Measurements from ENCODE around the gene PTPRN2.
"Not testable (repeated sequence)": the region's sequence is repeated elsewhere in the genome, so short reads cannot be mapped to it uniquely, and the experiment has no call there.

Gene PTPRN2

DNA sequence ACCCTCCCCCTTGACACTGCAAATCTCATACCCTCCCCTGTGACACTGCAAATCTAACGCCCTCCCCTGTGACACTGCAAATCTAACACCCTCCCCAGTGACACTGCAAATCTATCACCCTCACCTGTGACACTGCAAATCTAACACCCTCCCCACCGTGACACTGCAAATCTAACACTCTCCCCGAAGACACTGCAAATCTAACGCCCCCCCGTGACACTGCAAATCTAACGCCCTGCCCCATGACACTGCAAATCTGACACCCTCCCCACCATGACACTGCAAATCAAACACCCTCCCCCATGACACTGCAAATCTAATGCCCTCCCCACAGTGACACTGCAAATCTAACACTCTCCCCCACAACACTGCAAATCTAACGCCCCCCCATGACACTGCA is 647.1 kb downstream of the PTPRN2 start:
- Histone ChIP-seq H3K79me2 (no peaks in the 10 kb centered on the region), H3K4me2 (ENCODE audit: low read length) (no peak overlapping the region), H3K36me3 (ENCODE audit: control insufficient read depth, insufficient read depth, low read length) (no peaks in the 10 kb centered on the region), H3K9me3 (ENCODE audit: control insufficient read depth, low read length) (no peaks in the 10 kb centered on the region), H3K9ac (no peak overlapping the region), H3K4me1 (no peaks in the 10 kb centered on the region), H3K27me3 (ENCODE audit: control insufficient read depth, insufficient read depth, low read length) (no peaks in the 10 kb centered on the region), H2AFZ (no peak overlapping the region), H3K4me3 (ENCODE audit: low read depth, low read length) (no peak overlapping the region), H3K27ac (no peak overlapping the region)
- TF ChIP-seq, protein P1, sequence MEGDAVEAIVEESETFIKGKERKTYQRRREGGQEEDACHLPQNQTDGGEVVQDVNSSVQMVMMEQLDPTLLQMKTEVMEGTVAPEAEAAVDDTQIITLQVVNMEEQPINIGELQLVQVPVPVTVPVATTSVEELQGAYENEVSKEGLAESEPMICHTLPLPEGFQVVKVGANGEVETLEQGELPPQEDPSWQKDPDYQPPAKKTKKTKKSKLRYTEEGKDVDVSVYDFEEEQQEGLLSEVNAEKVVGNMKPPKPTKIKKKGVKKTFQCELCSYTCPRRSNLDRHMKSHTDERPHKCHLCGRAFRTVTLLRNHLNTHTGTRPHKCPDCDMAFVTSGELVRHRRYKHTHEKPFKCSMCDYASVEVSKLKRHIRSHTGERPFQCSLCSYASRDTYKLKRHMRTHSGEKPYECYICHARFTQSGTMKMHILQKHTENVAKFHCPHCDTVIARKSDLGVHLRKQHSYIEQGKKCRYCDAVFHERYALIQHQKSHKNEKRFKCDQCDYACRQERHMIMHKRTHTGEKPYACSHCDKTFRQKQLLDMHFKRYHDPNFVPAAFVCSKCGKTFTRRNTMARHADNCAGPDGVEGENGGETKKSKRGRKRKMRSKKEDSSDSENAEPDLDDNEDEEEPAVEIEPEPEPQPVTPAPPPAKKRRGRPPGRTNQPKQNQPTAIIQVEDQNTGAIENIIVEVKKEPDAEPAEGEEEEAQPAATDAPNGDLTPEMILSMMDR (IDR thresholded peaks at IDR 0.05), result no peak

DNA sequence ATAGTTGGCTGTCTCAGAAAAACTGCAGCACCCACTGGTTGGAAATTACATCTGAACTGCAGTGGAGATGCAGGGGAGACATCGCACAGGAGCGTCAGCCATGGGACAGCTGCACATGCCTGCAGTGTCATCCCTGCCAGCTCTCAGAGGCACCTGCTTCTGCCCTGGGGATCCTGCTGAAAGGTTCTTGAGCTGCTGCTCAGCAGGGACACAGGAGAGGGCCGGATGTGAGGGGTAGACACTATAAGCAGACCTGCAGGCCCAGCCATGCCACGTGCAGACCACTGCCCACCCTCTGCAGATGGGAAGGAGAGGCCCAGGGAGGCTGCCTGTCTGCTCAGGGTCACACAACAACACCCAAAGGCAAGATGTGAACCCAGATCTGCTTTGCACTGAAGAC is 649.4 kb downstream of the PTPRN2 start:
- H3K27ac ChIP-seq, result no peak overlapping the region
- H2AFZ ChIP-seq, result no peak overlapping the region
- no peaks in the 10 kb centered on the region for H3K27me3 ChIP-seq (ENCODE audit: control insufficient read depth, insufficient read depth, low read length)
- H3K79me2 ChIP-seq, result no peaks in the 10 kb centered on the region
- no peaks in the 10 kb centered on the region for H3K4me1 ChIP-seq
- no peak overlapping the region for H3K9ac ChIP-seq
- H3K36me3 ChIP-seq (ENCODE audit: control insufficient read depth, insufficient read depth, low read length), result no peaks in the 10 kb centered on the region
- no peak overlapping the region for H3K4me2 ChIP-seq (ENCODE audit: low read length)
- no peaks in the 10 kb centered on the region for H3K9me3 ChIP-seq (ENCODE audit: control insufficient read depth, low read length)
- H3K4me3 ChIP-seq (ENCODE audit: low read depth, low read length), result no peak overlapping the region
- TF ChIP-seq, protein P1 (IDR thresholded peaks at IDR 0.05), result no peak

GRCh38 chr7:157937406-157937805 is 650.2 kb downstream of the PTPRN2 start:
- H3K27ac ChIP-seq, result no peak overlapping the region
- H3K9me3 ChIP-seq (ENCODE audit: control insufficient read depth, low read length), result no peaks in the 10 kb centered on the region
- H3K4me3 ChIP-seq (ENCODE audit: low read depth, low read length), result no peak overlapping the region
- H2AFZ ChIP-seq, result no peak overlapping the region
- H3K9ac ChIP-seq, result no peak overlapping the region
- no peaks in the 10 kb centered on the region for H3K4me1 ChIP-seq
- H3K27me3 ChIP-seq (ENCODE audit: control insufficient read depth, insufficient read depth, low read length), result no peaks in the 10 kb centered on the region
- no peak overlapping the region for H3K4me2 ChIP-seq (ENCODE audit: low read length)
- no peaks in the 10 kb centered on the region for H3K36me3 ChIP-seq (ENCODE audit: control insufficient read depth, insufficient read depth, low read length)
- TF ChIP-seq, protein P1 (IDR thresholded peaks at IDR 0.05), result no peak
- no peaks in the 10 kb centered on the region for H3K79me2 ChIP-seq

DNA sequence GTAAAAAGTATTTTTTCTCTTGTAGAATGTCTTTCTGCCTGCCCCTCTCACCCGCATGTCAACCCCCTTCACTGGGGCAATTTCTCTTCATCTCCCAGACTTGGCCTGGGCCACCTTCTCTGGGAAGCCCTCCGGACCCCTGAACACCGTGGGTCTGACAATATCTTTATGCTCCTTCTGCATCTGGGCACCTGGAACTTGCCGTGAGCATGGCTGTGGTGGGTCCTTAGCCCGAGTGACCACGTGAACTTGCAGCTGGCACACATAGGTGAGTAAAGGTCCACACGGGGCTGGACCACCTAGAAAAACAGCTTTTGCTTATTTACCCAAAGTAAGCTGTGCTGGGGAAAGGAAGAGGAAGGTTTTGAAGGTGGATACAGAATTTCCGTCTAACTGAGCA is 650.6 kb downstream of the PTPRN2 start:
- TF ChIP-seq, protein P1 (IDR thresholded peaks at IDR 0.05), result no peak
- no peak overlapping the region for H3K4me3 ChIP-seq (ENCODE audit: low read depth, low read length)
- H2AFZ ChIP-seq, result no peak overlapping the region
- no peaks in the 10 kb centered on the region for H3K79me2 ChIP-seq
- H3K4me2 ChIP-seq (ENCODE audit: low read length), result no peak overlapping the region
- no peak overlapping the region for H3K9ac ChIP-seq
- no peaks in the 10 kb centered on the region for H3K4me1 ChIP-seq
- H3K27me3 ChIP-seq (ENCODE audit: control insufficient read depth, insufficient read depth, low read length), result no peaks in the 10 kb centered on the region
- H3K27ac ChIP-seq, result no peak overlapping the region
- H3K36me3 ChIP-seq (ENCODE audit: control insufficient read depth, insufficient read depth, low read length), result no peaks in the 10 kb centered on the region
- no peaks in the 10 kb centered on the region for H3K9me3 ChIP-seq (ENCODE audit: control insufficient read depth, low read length)

GRCh38 chr7:157935721-157936120 is 651.9 kb downstream of the PTPRN2 start:
- H3K79me2 ChIP-seq; H3K4me3 ChIP-seq (ENCODE audit: low read depth, low read length); H3K4me2 ChIP-seq (ENCODE audit: low read length); H3K36me3 ChIP-seq (ENCODE audit: control insufficient read depth, insufficient read depth, low read length); H3K9ac ChIP-seq; H2AFZ ChIP-seq; H3K27me3 ChIP-seq (ENCODE audit: control insufficient read depth, insufficient read depth, low read length); H3K9me3 ChIP-seq (ENCODE audit: control insufficient read depth, low read length); H3K4me1 ChIP-seq; H3K27ac ChIP-seq: not testable (repeated sequence)

GRCh38 chr7:157933219-157934155 is 654.1 kb downstream of the PTPRN2 start:
- H3K4me2 ChIP-seq (ENCODE audit: low read length); H3K27ac ChIP-seq; H3K9me3 ChIP-seq (ENCODE audit: control insufficient read depth, low read length); H3K36me3 ChIP-seq (ENCODE audit: control insufficient read depth, insufficient read depth, low read length); H3K9ac ChIP-seq; H3K27me3 ChIP-seq (ENCODE audit: control insufficient read depth, insufficient read depth, low read length); H3K79me2 ChIP-seq; H3K4me3 ChIP-seq (ENCODE audit: low read depth, low read length); H2AFZ ChIP-seq; H3K4me1 ChIP-seq: not testable (repeated sequence)

All from parathyroid adenoma (tissue), 2 donors.